ENCODE data around the gene APLP2.

- TF ChIP-seq CTCF (IDR thresholded peaks at IDR 0.05) (no peak), POLR2A (IDR thresholded peaks at IDR 0.05) (no peak)
Measured at GRCh38 chr11:130137999-130138398, 68.3 kb downstream of the APLP2 start.
